CD4-positive, alpha-beta T cell treated with Interleukin-15 for 4 hours (primary cell): ENCODE data around the gene CNOT3.
"Not testable (repeated sequence)": the region's sequence is repeated elsewhere in the genome, so short reads cannot be mapped to it uniquely, and the experiment has no call there.

Experiments
- DNase-seq: peaks from one replicate; pipeline ENCODE4 v3.0.0-alpha.2; 2020; ENCODE audit warnings: low spot score

Gene CNOT3

GRCh38 chr19:54191811-54192453 lies 54.4 kb downstream of the CNOT3 start:
- DNase-seq, result no peak

DNA sequence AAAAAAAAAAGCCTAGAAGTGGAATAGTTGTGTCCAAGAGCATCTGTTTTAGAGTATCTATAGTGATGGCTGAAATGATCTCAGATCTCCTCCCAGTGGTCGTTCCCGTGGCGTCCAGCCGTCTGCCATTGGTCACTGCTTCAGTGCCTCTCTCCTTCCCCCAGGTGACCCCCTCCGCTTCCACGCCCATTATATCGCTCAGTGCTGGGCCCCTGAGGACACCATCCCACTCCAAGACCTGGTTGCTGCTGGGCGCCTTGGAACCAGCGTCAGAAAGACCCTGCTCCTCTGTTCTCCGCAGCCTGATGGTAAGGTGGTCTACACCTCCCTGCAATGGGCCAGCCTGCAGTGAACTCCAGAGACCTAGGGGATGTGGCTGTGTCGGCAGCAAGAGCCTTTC lies 55.4 kb downstream of the CNOT3 start:
- DNase-seq, result no peak

GRCh38 chr19:54194463-54194862 lies 56.9 kb downstream of the CNOT3 start:
- DNase-seq, result not testable (repeated sequence)

DNA sequence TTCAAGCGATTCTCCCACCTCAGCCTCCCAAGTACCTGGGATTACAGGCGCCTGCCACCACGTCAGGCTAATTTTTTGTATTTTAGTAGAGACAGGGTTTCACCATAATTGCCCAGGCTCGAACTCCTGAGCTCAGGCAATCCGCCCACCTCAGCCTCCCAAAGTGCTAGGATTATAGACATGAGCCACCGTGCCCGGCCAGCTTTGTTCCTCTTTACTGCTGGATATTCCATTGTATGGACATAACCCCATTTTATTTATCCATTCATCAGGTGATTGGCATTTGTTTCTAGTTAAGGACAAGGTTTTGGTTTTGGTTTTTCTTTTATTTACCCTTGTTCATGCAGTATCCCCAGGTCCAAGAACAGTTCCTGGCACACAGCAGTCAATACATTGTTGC lies 59.0 kb downstream of the CNOT3 start:
- no peak for DNase-seq

DNA sequence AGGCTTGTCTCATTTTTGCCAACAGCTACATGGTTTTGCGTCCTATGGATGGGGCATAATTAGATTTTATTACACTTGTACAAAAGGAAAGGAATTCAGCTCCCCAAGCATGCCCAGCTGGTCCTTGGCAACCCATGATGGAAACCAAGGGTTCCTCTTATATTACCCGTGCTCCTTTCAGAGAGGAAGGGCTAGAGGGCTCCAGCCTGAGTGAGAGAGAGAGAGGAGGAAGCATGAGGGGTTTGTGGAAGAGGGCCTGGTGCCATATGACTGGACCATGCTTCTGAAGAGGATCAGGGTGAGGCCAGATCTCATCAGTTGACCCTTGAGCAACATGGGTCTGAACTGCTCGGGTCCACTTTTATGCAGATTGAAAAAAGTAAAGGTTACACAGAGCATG lies 59.6 kb downstream of the CNOT3 start:
- no peak for DNase-seq

GRCh38 chr19:54199401-54199800 lies 61.8 kb downstream of the CNOT3 start:
- no peak for DNase-seq

GRCh38 chr19:54201172-54201701 lies 63.7 kb downstream of the CNOT3 start:
- no peak for DNase-seq

DNA sequence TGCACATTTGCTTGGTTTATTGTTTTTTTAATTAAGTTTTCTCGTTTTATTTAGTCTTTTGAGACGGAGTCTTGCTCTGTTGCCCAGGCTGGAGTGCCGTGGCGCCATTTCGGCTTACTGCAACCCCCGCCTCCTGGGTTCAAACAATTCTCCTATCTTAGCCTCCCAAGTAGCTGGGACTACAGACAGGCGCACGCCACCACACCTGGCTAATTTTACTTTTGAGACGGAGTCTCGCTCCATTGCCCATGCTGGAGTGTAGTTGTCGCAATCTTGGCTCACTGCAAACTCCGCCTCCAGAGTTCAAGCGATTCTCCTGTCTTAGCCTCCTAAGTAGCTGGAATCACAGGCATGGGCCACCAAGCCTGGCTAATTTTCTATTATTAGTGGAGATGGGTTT lies 64.4 kb downstream of the CNOT3 start:
- DNase-seq, result no peak

DNA sequence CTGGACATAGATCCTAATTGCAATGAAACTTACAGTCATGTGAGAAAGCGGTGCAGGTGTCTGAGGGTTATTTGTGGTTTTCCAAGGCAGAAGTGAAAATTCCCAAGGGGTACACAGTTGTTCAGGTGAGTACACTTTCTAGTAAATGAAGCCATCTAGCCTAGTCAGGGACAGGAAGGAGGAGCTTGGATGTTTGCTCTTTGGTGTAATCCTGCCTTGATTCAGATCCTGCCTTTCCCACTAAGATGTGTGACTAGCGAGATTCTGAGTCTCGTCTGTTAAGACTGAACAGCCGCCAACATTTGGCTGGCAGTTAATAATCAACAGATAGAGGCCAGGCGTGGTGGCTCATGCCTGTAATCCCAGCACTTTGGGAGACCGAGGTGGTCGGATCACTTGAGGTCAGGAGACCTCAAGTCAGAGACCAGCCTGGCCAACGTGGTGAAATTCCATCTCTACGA lies 65.6 kb downstream of the CNOT3 start:
- DNase-seq, result no peak

DNA sequence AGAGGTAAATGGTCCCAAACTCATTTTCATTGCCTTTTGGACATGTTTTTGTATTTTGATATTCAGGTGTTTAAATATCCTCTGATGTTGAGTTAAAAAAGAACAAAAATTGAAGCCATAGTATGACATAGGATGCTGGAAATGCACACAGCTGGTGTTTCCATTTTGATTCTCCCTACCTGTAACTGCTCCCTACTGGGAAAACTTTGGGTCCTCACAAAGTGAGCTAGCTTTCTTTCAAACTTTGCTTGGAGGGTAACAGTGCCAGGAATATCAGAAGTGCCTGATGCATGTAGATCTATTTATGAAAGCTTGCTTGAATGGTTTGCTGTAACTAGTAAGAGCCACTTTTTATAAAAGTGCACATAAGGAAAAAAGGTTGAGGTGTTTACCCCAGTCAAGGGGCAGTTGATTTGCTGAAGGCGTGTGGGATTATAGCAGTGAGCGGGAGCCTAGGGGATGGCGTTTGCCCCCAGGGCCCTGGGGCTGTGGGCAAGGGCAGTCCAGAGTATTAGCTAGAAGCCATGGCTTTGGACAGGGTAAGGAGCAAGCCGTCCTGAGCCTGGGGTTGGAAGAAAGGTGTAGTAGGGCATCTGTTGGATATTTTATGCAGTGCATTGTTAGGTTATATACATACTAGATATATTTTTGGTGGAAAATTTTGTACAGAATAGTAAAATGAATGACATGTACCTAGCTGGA lies 67.4 kb downstream of the CNOT3 start:
- DNase-seq, result no peak
